Measurements from ENCODE around the gene CFAP99. TPM values are rescaled to one million over a fixed set of nuclear protein-coding genes. Genes with fewer than 3 reads are reported as not detected.
A peak's percentile ranks its signal among the peaks of the same experiment; 100 is the strongest.

Gene CFAP99
- total RNA-seq, 2 donors from 2014 or later, result not detected

GRCh38 chr4:2402941-2403340 is 15.8 kb upstream of the CFAP99 start:
- no peak overlapping the region for H3K27ac ChIP-seq (ENCODE audit: low read depth, low read length)
- no peak overlapping the region for H3K27ac Mint-ChIP-seq
- WGBS, 2 experiments (ENCODE audit: insufficient coverage in 1 of 2, insufficient read length in 1 of 2), result 93 to 98% methylated on average over 5 to 7 of the region's 7 CpGs
- H3K4me3 ChIP-seq (ENCODE audit: low read length), result no peak overlapping the region
- peaks cover 6% of the 10 kb centered on the region for H3K27me3 Mint-ChIP-seq (ENCODE audit: insufficient read depth)
- no peak overlapping the region for H3K9ac ChIP-seq (ENCODE audit: extremely low read depth, low read length, poor library complexity, severe bottlenecking)
- no peaks in the 10 kb centered on the region for H3K9me3 ChIP-seq (ENCODE audit: control insufficient read depth, low read length)
- H3K4me1 Mint-ChIP-seq, result peaks cover 12% of the 10 kb centered on the region
- no peak overlapping the region for H3K4me3 Mint-ChIP-seq
- H3K9me3 Mint-ChIP-seq, result no peaks in the 10 kb centered on the region
- H3K4me1 ChIP-seq (ENCODE audit: control insufficient read depth, insufficient read depth, low read length), result no peaks in the 10 kb centered on the region
- no peaks in the 10 kb centered on the region for H3K36me3 ChIP-seq (ENCODE audit: control insufficient read depth, insufficient read depth, low read length)
- TF ChIP-seq, protein P1, sequence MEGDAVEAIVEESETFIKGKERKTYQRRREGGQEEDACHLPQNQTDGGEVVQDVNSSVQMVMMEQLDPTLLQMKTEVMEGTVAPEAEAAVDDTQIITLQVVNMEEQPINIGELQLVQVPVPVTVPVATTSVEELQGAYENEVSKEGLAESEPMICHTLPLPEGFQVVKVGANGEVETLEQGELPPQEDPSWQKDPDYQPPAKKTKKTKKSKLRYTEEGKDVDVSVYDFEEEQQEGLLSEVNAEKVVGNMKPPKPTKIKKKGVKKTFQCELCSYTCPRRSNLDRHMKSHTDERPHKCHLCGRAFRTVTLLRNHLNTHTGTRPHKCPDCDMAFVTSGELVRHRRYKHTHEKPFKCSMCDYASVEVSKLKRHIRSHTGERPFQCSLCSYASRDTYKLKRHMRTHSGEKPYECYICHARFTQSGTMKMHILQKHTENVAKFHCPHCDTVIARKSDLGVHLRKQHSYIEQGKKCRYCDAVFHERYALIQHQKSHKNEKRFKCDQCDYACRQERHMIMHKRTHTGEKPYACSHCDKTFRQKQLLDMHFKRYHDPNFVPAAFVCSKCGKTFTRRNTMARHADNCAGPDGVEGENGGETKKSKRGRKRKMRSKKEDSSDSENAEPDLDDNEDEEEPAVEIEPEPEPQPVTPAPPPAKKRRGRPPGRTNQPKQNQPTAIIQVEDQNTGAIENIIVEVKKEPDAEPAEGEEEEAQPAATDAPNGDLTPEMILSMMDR (conservative IDR thresholded peaks at IDR 0.05), result no peak
- H3K27me3 ChIP-seq (ENCODE audit: control insufficient read depth, insufficient read depth, low read length, poor library complexity, severe bottlenecking), result no peaks in the 10 kb centered on the region
- H3K36me3 Mint-ChIP-seq (ENCODE audit: low read depth), result no peaks in the 10 kb centered on the region
- DNase-seq, result no peak

DNA sequence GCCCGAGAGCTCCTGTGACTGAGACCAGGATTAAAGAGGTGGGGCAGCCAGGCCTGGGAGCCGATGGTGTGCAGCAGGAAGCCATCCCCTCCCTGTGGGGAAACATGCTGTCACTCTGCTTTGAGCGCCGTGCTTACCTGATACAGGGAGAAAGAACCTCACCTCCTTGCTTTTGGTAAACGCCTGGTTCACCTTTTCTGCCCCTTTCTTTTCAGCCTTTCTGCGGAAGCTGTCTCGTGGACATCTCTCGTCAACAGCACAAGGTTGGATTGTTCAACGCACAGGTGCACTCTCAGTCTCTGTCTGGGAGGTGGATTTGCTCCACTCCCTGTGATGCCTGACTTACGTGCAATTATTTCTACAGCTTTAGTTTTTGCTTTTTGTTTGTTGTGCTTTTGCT is 12.3 kb upstream of the CFAP99 start:
- TF ChIP-seq, protein P1 (conservative IDR thresholded peaks at IDR 0.05), result no peak
- no peak overlapping the region for H3K4me3 ChIP-seq (ENCODE audit: low read length)
- H3K27ac Mint-ChIP-seq, result no peak overlapping the region
- WGBS, 2 experiments (ENCODE audit: insufficient coverage in 1 of 2, insufficient read length in 1 of 2), result 80 to 81% methylated on average over 10 of the region's 10 CpGs
- H3K27me3 Mint-ChIP-seq (ENCODE audit: insufficient read depth), result peaks cover 7% of the 10 kb centered on the region
- no peaks in the 10 kb centered on the region for H3K9me3 ChIP-seq (ENCODE audit: control insufficient read depth, low read length)
- H3K9me3 Mint-ChIP-seq, result no peaks in the 10 kb centered on the region
- peaks cover 12% of the 10 kb centered on the region for H3K4me1 Mint-ChIP-seq
- peak; percentile 43 for DNase-seq
- no peaks in the 10 kb centered on the region for H3K27me3 ChIP-seq (ENCODE audit: control insufficient read depth, insufficient read depth, low read length, poor library complexity, severe bottlenecking)
- no peak overlapping the region for H3K9ac ChIP-seq (ENCODE audit: extremely low read depth, low read length, poor library complexity, severe bottlenecking)
- no peaks in the 10 kb centered on the region for H3K36me3 Mint-ChIP-seq (ENCODE audit: low read depth)
- no peaks in the 10 kb centered on the region for H3K4me1 ChIP-seq (ENCODE audit: control insufficient read depth, insufficient read depth, low read length)
- H3K27ac ChIP-seq (ENCODE audit: low read depth, low read length), result no peak overlapping the region
- no peak overlapping the region for H3K4me3 Mint-ChIP-seq
- H3K36me3 ChIP-seq (ENCODE audit: control insufficient read depth, insufficient read depth, low read length), result no peaks in the 10 kb centered on the region

DNA sequence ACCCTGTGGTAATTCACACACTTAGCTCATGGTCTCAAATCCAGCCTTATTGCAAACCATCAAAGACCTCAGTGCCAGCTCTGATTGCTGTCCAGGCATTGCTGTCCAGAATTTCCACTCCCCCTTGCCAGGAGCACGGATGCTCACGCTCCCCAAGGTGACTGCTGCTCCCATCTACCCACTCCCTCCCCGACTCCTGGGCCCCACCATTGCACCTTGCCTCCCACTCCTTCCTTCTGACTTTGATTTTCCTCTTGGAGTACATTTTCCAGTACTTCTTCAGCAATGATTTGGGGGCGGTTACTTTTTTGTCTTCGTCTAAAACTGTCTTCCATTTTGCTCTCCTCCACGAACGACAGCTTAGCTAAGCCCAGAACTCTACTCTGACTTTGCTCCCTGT is 11.8 kb upstream of the CFAP99 start:
- H3K4me1 ChIP-seq (ENCODE audit: control insufficient read depth, insufficient read depth, low read length), result no peaks in the 10 kb centered on the region
- Mint-ChIP-seq H3K27ac (no peak overlapping the region), H3K4me1 (peaks cover 7% of the 10 kb centered on the region), H3K4me3 (no peak overlapping the region), H3K9me3 (no peaks in the 10 kb centered on the region), H3K27me3 (ENCODE audit: insufficient read depth) (peaks cover 5% of the 10 kb centered on the region), H3K36me3 (ENCODE audit: low read depth) (no peaks in the 10 kb centered on the region)
- no peak overlapping the region for H3K27ac ChIP-seq (ENCODE audit: low read depth, low read length)
- WGBS, 2 experiments (ENCODE audit: insufficient coverage in 1 of 2, insufficient read length in 1 of 2), result 77 to 81% methylated on average over 7 of the region's 7 CpGs
- H3K4me3 ChIP-seq (ENCODE audit: low read length), result no peak overlapping the region
- no peak overlapping the region for H3K9ac ChIP-seq (ENCODE audit: extremely low read depth, low read length, poor library complexity, severe bottlenecking)
- no peaks in the 10 kb centered on the region for H3K27me3 ChIP-seq (ENCODE audit: control insufficient read depth, insufficient read depth, low read length, poor library complexity, severe bottlenecking)
- H3K36me3 ChIP-seq (ENCODE audit: control insufficient read depth, insufficient read depth, low read length), result no peaks in the 10 kb centered on the region
- TF ChIP-seq, protein P1 (conservative IDR thresholded peaks at IDR 0.05), result no peak
- H3K9me3 ChIP-seq (ENCODE audit: control insufficient read depth, low read length), result no peaks in the 10 kb centered on the region
- no peak for DNase-seq
